ENCODE data around the gene KCNIP2. TPM values are rescaled to one million over a fixed set of nuclear protein-coding genes. Genes with fewer than 3 reads are reported as not detected.

Gene KCNIP2
- total and polyA plus RNA-seq, 2 of the 4 experiments (the other 2 are of a cell fraction), result under 0.01 to 0.87 TPM

DNA sequence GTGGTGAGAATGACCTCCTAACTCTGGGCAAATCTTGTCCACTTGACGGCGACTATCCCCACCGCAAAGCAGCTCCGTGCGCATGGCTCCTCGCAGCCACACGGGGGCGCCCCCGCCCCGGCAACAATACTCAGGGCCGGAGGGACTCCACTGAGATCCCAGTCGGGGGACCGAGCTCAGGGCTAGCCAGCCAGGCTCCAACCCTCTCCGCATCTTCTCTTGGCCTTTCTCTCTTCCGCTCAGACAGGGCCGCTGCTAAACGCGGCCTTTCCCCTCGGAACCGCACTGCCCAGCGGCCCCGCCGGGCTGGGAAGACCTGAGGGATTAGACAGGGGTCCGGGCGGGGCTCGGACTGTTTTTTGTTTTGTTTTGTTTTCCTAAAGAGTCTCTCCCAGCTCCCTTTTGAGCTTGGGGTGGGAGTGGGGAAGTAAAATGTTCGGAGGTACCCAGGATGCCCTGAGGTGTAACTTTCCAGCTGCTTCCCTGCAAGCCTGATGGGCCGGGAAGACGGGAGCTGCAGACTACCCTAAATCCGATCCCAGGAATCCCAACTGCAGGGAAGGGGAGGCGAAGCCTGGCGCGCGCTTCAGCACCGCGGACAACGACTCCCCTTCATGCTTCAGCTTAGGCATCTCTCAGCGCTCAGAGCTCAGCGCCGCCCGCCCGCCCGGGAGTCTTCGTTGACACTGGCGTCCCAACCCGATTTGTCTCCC is 2.7 kb downstream of the KCNIP2 start (continued):
- TF ChIP-seq, protein P1, sequence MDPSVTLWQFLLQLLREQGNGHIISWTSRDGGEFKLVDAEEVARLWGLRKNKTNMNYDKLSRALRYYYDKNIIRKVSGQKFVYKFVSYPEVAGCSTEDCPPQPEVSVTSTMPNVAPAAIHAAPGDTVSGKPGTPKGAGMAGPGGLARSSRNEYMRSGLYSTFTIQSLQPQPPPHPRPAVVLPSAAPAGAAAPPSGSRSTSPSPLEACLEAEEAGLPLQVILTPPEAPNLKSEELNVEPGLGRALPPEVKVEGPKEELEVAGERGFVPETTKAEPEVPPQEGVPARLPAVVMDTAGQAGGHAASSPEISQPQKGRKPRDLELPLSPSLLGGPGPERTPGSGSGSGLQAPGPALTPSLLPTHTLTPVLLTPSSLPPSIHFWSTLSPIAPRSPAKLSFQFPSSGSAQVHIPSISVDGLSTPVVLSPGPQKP (IDR thresholded peaks at IDR 0.05; ENCODE audit: borderline replicate concordance, low read depth, low read length), result no peak
- peak; percentile 98 for TF ChIP-seq MXI1 (IDR thresholded peaks at IDR 0.05; ENCODE audit: borderline replicate concordance, low read depth, low read length)

All from IMR-90 (cell line).